ENCODE measurements around the gene BARX1. TPM values are rescaled to one million over a fixed set of nuclear protein-coding genes. Genes with fewer than 3 reads are reported as not detected.

The BARX1 gene
- total RNA-seq, 1 donor from 2014 or later = not detected

GRCh38 chr9:93911801-93912554 is 43.2 kb downstream of the BARX1 start:
- no peak overlapping the region for H3K4me3 ChIP-seq (ENCODE audit: low read depth, low read length)
- no peaks in the 10 kb centered on the region for H3K36me3 ChIP-seq (ENCODE audit: control insufficient read depth, insufficient read depth, low read length)
- peaks cover 12% of the 10 kb centered on the region for H3K27me3 ChIP-seq (ENCODE audit: control insufficient read depth, insufficient read depth, low read length)
- no peak for DNase-seq (ENCODE audit: low read depth)
- TF ChIP-seq CTCF (IDR thresholded peaks at IDR 0.05; ENCODE audit: insufficient read depth, low read length, poor library complexity, severe bottlenecking) = no peak

- Histone ChIP-seq H3K27me3 (ENCODE audit: control insufficient read depth, insufficient read depth, low read length) (peaks cover 12% of the 10 kb centered on the region), H3K36me3 (ENCODE audit: control insufficient read depth, insufficient read depth, low read length) (no peaks in the 10 kb centered on the region), H3K4me3 (ENCODE audit: low read depth, low read length) (no peak overlapping the region)
- no peak for TF ChIP-seq CTCF (IDR thresholded peaks at IDR 0.05; ENCODE audit: insufficient read depth, low read length, poor library complexity, severe bottlenecking)
- no peak for DNase-seq (ENCODE audit: low read depth)
Measured at GRCh38 chr9:93911136-93911745, 43.9 kb downstream of the BARX1 start.

- no peak for TF ChIP-seq CTCF (IDR thresholded peaks at IDR 0.05; ENCODE audit: insufficient read depth, low read length, poor library complexity, severe bottlenecking)
- Histone ChIP-seq H3K4me3 (ENCODE audit: low read depth, low read length) (no peak overlapping the region), H3K36me3 (ENCODE audit: control insufficient read depth, insufficient read depth, low read length) (no peaks in the 10 kb centered on the region)
Measured at GRCh38 chr9:93910598-93910997, 44.6 kb downstream of the BARX1 start.

GRCh38 chr9:93910196-93910595 is 45.0 kb downstream of the BARX1 start:
- Histone ChIP-seq H3K36me3 (ENCODE audit: control insufficient read depth, insufficient read depth, low read length) (no peaks in the 10 kb centered on the region), H3K27me3 (ENCODE audit: control insufficient read depth, insufficient read depth, low read length) (peaks cover 12% of the 10 kb centered on the region), H3K4me3 (ENCODE audit: low read depth, low read length) (no peak overlapping the region)
- DNase-seq (ENCODE audit: low read depth) = no peak
- no peak for TF ChIP-seq CTCF (IDR thresholded peaks at IDR 0.05; ENCODE audit: insufficient read depth, low read length, poor library complexity, severe bottlenecking)

More at GRCh38 chr9:93910598-93910997, 44.6 kb downstream of the BARX1 start:
- DNase-seq (ENCODE audit: low read depth) = no peak
- H3K27me3 ChIP-seq (ENCODE audit: control insufficient read depth, insufficient read depth, low read length) = peaks cover 12% of the 10 kb centered on the region

DNA sequence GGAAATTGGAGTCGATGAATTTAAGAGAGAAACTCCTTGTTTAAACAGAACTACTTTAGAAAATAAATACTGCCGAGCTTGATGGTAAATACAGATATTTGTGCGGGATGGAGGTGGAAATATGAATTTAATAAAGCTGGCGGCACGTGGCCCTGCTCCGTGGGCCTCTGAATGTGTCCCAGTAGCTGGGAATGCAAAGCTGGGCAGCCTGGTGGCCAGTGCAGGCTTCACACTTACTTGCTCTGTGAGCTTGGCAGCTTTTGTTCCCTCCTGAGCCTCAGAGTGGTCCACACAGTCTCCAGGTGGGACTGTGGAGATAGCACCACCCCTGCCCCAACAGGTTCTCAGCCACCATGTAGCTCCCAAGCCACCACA is 45.9 kb downstream of the BARX1 start:
- peaks cover 12% of the 10 kb centered on the region for H3K27me3 ChIP-seq (ENCODE audit: control insufficient read depth, insufficient read depth, low read length)
- H3K4me3 ChIP-seq (ENCODE audit: low read depth, low read length) = no peak overlapping the region
- DNase-seq (ENCODE audit: low read depth) = no peak
- H3K36me3 ChIP-seq (ENCODE audit: control insufficient read depth, insufficient read depth, low read length) = no peaks in the 10 kb centered on the region
- no peak for TF ChIP-seq CTCF (IDR thresholded peaks at IDR 0.05; ENCODE audit: insufficient read depth, low read length, poor library complexity, severe bottlenecking)

Measured in kidney epithelial cell (primary cell).